GM23338 (cell line): ENCODE data around the gene LTBP4. TPM values are rescaled to one million over a fixed set of nuclear protein-coding genes. Genes with fewer than 3 reads are reported as not detected.

ENCODE experiments used
- ATAC-seq: fragments of 200-7000 bp; cut with Tn5 transposase; 3 replicates; pipeline ENCODE4 v1.9.1; 2020
- DNase-seq: peaks from one replicate; pipeline ENCODE4 v3.0.0-alpha.2; 2015; ENCODE audit warnings: low spot score
- H2AFZ ChIP-seq: fragments of 200-600 bp; sonication (generic); 2 replicates; pipeline ENCODE4 v1.8.0; 2016; ENCODE audit warnings: antibody characterized with exemption, mild to moderate bottlenecking, moderate library complexity
- H3F3A ChIP-seq: fragments of 200-600 bp; sonication (generic); replicated peaks from 2 replicates; pipeline ENCODE4 v1.8.0; 2017; ENCODE audit warnings: antibody characterized with exemption, mixed run types, low read depth
- H3K27ac ChIP-seq: fragments of 200-600 bp; sonication (generic); 2 replicates; pipeline ENCODE4 v1.6.1; 2016; ENCODE audit warnings: low read depth
- H3K27me3 ChIP-seq: fragments of 200-600 bp; sonication (generic); 2 replicates; pipeline ENCODE4 v1.8.0; 2016; ENCODE audit warnings: mild to moderate bottlenecking, mixed run types, moderate library complexity; ENCODE audit not compliant: insufficient read depth
- H3K36me3 ChIP-seq: fragments of 200-600 bp; sonication (generic); 2 replicates; pipeline ENCODE4 v1.8.0; 2016; ENCODE audit warnings: mild to moderate bottlenecking; ENCODE audit not compliant: insufficient read depth
- H3K4me1 ChIP-seq: fragments of 200-600 bp; sonication (generic); 2 replicates; pipeline ENCODE4 v1.8.0; 2016; ENCODE audit warnings: mild to moderate bottlenecking, moderate library complexity; ENCODE audit not compliant: insufficient read depth
- H3K4me2 ChIP-seq: fragments of 200-600 bp; sonication (generic); 2 replicates; pipeline ENCODE4 v1.7.1; 2017; ENCODE audit warnings: mixed run types
- H3K4me3 ChIP-seq: fragments of 200-600 bp; sonication (generic); 2 replicates; pipeline ENCODE4 v1.6.1; 2016; ENCODE audit warnings: mixed run types
- H3K79me2 ChIP-seq: fragments of 200-600 bp; sonication (generic); replicated peaks from 2 replicates; pipeline ENCODE4 v1.8.0; 2017; ENCODE audit warnings: mild to moderate bottlenecking; ENCODE audit not compliant: insufficient read depth
- H3K9me2 ChIP-seq: fragments of 200-600 bp; sonication (generic); 2 replicates; pipeline ENCODE4 v1.8.0; 2017; ENCODE audit not compliant: insufficient read depth
- H4K20me1 ChIP-seq: fragments of 200-600 bp; sonication (generic); replicated peaks from 2 replicates; pipeline ENCODE4 v1.8.0; 2017; ENCODE audit warnings: mild to moderate bottlenecking; ENCODE audit not compliant: insufficient read depth
- H3K27ac Mint-ChIP-seq: 2 replicates; pipeline ENCODE4 v1.8.0; 2020; ENCODE audit warnings: inconsistent platforms, mild to moderate bottlenecking, moderate library complexity, mixed read lengths
- H3K27me3 Mint-ChIP-seq: 3 replicates; pipeline ENCODE4 v1.8.0; 2022; ENCODE audit warnings: low read depth, mild to moderate bottlenecking, moderate library complexity, mixed read lengths, inconsistent platforms; ENCODE audit not compliant: insufficient read depth, poor library complexity
- H3K36me3 Mint-ChIP-seq: 3 replicates; pipeline ENCODE4 v1.8.0; 2021; ENCODE audit warnings: low read depth, mild to moderate bottlenecking, inconsistent platforms, moderate library complexity, mixed read lengths
- H3K4me1 Mint-ChIP-seq: 3 replicates; pipeline ENCODE4 v1.8.0; 2020; ENCODE audit warnings: mild to moderate bottlenecking, inconsistent platforms, mixed read lengths
- H3K4me3 Mint-ChIP-seq: 3 replicates; pipeline ENCODE4 v1.8.0; 2021; ENCODE audit warnings: moderate library complexity, mild to moderate bottlenecking, inconsistent platforms, mixed read lengths
- H3K9me3 Mint-ChIP-seq: 3 replicates; pipeline ENCODE4 v1.8.0; 2020; ENCODE audit warnings: moderate library complexity, mild to moderate bottlenecking, inconsistent platforms, mixed read lengths
- ETS1 ChIP-seq: IDR thresholded peaks from 2 replicates; pipeline ENCODE4 v1.6.1; 2016; ENCODE audit warnings: antibody characterized with exemption
- POLR2AphosphoS5 ChIP-seq: IDR thresholded peaks from 2 replicates; pipeline ENCODE4 v1.6.1; 2016; ENCODE audit warnings: antibody characterized with exemption, low read depth
- REST ChIP-seq: IDR thresholded peaks from one replicate; pipeline ENCODE4 v1.6.1; 2018; ENCODE audit warnings: antibody characterized with exemption; ENCODE audit not compliant: unreplicated experiment
- polyA plus RNA-seq: library from polyadenylated mRNA; unstranded; fragments of >200 nt; fragmentation: Nextera tagmentation; extraction: Ambion mirVana; gene quantifications from 2 replicates; pipeline ENCODE4 v1.2.1, GENCODE V29; 2016
- total RNA-seq: library from RNA; depleted of rRNA; stranded (reverse); fragments of >200 nt; shearing (Covaris generic); gene quantifications from 2 replicates; pipeline ENCODE4 v1.2.3, GENCODE V29; 2014
- TF ChIP-seq, protein P1 (sequence below): fragments of 250-450 bp; sonication (Bioruptor Pico); IDR thresholded peaks from 2 replicates; pipeline ENCODE4 v1.5.0; 2020; ENCODE audit warnings: mild to moderate bottlenecking, moderate library complexity

Gene LTBP4
- total and polyA plus RNA-seq, 2 experiments from 2014 or later: 50.3 to 65.0 TPM

- TF ChIP-seq ETS1 (no peak), POLR2AphosphoS5 (peak; percentile 42)
- Histone ChIP-seq H2AFZ (peak overlapping the region; percentile 95), H3K4me2 (peak overlapping the region; percentile 98), H3K4me1 (peaks cover 4% of the 10 kb centered on the region), H3K36me3 (0 out of 2 replicates have a peak, but pooled peaks cover 8% of the 10 kb centered on the region), H3K4me3 (peak overlapping the region; percentile 96), H3F3A (peaks cover 4% of the 10 kb centered on the region; the same call in 1 of the 2 replicates), H3K27me3 (no peaks in the 10 kb centered on the region), H3K79me2 (no peaks in the 10 kb centered on the region), H3K9me2 (peaks cover 6% of the 10 kb centered on the region), H4K20me1 (peaks cover 10% of the 10 kb centered on the region; the same call in 1 of the 2 replicates), H3K27ac (no peak overlapping the region)
- Mint-ChIP-seq H3K36me3 (peaks cover 16% of the 10 kb centered on the region), H3K4me3 (peak overlapping the region; percentile 91), H3K27me3 (peaks cover 7% of the 10 kb centered on the region), H3K4me1 (peaks cover 22% of the 10 kb centered on the region), H3K9me3 (peaks cover 3% of the 10 kb centered on the region; the same call in 2 of the 3 replicates), H3K27ac (peak overlapping the region; percentile 78; the same call in 1 of the 2 replicates)
- DNase-seq (peak; percentile 67), ATAC-seq (peak; percentile 44)
Measured at GRCh38 chr19:40576151-40576584, 25.0 kb upstream of the LTBP4 start.

- no peaks in the 10 kb centered on the region for H3K27me3 ChIP-seq
Measured at GRCh38 chr19:40576585-40577451, 24.4 kb upstream of the LTBP4 start, which contains the start of gene SHKBP1. Gene SHKBP1 (plus strand): TSS chr19:40576873. CDS start chr19:40576900, 27 bp downstream.

More at GRCh38 chr19:40576585-40577451, 24.4 kb upstream of the LTBP4 start, which contains the start of gene SHKBP1:
- H3K36me3 ChIP-seq: 0 out of 2 replicates have a peak, but pooled peaks cover 11% of the 10 kb centered on the region
- TF ChIP-seq, protein P1, sequence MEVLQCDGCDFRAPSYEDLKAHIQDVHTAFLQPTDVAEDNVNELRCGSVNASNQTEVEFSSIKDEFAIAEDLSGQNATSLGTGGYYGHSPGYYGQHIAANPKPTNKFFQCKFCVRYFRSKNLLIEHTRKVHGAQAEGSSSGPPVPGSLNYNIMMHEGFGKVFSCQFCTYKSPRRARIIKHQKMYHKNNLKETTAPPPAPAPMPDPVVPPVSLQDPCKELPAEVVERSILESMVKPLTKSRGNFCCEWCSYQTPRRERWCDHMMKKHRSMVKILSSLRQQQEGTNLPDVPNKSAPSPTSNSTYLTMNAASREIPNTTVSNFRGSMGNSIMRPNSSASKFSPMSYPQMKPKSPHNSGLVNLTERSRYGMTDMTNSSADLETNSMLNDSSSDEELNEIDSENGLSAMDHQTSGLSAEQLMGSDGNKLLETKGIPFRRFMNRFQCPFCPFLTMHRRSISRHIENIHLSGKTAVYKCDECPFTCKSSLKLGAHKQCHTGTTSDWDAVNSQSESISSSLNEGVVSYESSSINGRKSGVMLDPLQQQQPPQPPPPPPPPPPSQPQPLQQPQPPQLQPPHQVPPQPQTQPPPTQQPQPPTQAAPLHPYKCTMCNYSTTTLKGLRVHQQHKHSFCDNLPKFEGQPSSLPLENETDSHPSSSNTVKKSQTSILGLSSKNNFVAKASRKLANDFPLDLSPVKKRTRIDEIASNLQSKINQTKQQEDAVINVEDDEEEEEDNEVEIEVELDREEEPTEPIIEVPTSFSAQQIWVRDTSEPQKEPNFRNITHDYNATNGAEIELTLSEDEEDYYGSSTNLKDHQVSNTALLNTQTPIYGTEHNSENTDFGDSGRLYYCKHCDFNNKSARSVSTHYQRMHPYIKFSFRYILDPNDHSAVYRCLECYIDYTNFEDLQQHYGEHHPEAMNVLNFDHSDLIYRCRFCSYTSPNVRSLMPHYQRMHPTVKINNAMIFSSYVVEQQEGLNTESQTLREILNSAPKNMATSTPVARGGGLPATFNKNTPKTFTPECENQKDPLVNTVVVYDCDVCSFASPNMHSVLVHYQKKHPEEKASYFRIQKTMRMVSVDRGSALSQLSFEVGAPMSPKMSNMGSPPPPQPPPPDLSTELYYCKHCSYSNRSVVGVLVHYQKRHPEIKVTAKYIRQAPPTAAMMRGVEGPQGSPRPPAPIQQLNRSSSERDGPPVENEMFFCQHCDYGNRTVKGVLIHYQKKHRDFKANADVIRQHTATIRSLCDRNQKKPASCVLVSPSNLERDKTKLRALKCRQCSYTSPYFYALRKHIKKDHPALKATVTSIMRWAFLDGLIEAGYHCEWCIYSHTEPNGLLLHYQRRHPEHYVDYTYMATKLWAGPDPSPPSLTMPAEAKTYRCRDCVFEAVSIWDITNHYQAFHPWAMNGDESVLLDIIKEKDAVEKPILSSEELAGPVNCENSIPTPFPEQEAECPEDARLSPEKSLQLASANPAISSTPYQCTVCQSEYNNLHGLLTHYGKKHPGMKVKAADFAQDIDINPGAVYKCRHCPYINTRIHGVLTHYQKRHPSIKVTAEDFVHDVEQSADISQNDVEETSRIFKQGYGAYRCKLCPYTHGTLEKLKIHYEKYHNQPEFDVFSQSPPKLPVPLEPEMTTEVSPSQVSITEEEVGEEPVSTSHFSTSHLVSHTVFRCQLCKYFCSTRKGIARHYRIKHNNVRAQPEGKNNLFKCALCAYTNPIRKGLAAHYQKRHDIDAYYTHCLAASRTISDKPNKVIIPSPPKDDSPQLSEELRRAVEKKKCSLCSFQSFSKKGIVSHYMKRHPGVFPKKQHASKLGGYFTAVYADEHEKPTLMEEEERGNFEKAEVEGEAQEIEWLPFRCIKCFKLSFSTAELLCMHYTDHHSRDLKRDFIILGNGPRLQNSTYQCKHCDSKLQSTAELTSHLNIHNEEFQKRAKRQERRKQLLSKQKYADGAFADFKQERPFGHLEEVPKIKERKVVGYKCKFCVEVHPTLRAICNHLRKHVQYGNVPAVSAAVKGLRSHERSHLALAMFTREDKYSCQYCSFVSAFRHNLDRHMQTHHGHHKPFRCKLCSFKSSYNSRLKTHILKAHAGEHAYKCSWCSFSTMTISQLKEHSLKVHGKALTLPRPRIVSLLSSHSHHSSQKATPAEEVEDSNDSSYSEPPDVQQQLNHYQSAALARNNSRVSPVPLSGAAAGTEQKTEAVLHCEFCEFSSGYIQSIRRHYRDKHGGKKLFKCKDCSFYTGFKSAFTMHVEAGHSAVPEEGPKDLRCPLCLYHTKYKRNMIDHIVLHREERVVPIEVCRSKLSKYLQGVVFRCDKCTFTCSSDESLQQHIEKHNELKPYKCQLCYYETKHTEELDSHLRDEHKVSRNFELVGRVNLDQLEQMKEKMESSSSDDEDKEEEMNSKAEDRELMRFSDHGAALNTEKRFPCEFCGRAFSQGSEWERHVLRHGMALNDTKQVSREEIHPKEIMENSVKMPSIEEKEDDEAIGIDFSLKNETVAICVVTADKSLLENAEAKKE (CRISPR knock-in tag): no peak
- TF ChIP-seq POLR2AphosphoS5 (peak; percentile 69), REST (no peak)
- Mint-ChIP-seq H3K4me3 (peak within 1 kb of the TSS; percentile 91), H3K27me3 (peaks cover 7% of the 10 kb centered on the region), H3K4me1 (peaks cover 22% of the 10 kb centered on the region), H3K9me3 (peaks cover 3% of the 10 kb centered on the region; the same call in 2 of the 3 replicates), H3K36me3 (peaks cover 22% of the 10 kb centered on the region), H3K27ac (peak within 1 kb of the TSS; percentile 78)
- peak within 1 kb of the TSS; percentile 98 for H3K4me2 ChIP-seq
- H3K27ac ChIP-seq: peak within 1 kb of the TSS; percentile 87
- peak within 1 kb of the TSS; percentile 96 for H3K4me3 ChIP-seq
- H3K4me1 ChIP-seq: peaks cover 4% of the 10 kb centered on the region
- H4K20me1 ChIP-seq: peaks cover 10% of the 10 kb centered on the region; the same call in 1 of the 2 replicates
- H2AFZ ChIP-seq: peak within 1 kb of the TSS; percentile 95
- H3K79me2 ChIP-seq: no peaks in the 10 kb centered on the region
- DNase-seq: peak; percentile 98
- ATAC-seq: peak; percentile 90
- no peaks in the 10 kb centered on the region for H3K9me2 ChIP-seq
- H3F3A ChIP-seq: peaks cover 4% of the 10 kb centered on the region; the same call in 1 of the 2 replicates
